GM23338 (cell line): ENCODE data around the gene CD28. TPM values are rescaled to one million over a fixed set of nuclear protein-coding genes. Genes with fewer than 3 reads are reported as not detected.
A peak's percentile ranks its signal among the peaks of the same experiment; 100 is the strongest.

Source experiments
- ATAC-seq: fragments of 200-7000 bp; cut with Tn5 transposase; 3 replicates; pipeline ENCODE4 v1.9.1; 2020
- DNase-seq: peaks from one replicate; pipeline ENCODE4 v3.0.0-alpha.2; 2015; ENCODE audit warnings: low spot score
- H2AFZ ChIP-seq: fragments of 200-600 bp; sonication (generic); 2 replicates; pipeline ENCODE4 v1.8.0; 2016; ENCODE audit warnings: antibody characterized with exemption, mild to moderate bottlenecking, moderate library complexity
- H3F3A ChIP-seq: fragments of 200-600 bp; sonication (generic); replicated peaks from 2 replicates; pipeline ENCODE4 v1.8.0; 2017; ENCODE audit warnings: antibody characterized with exemption, mixed run types, low read depth
- H3K27ac ChIP-seq: fragments of 200-600 bp; sonication (generic); 2 replicates; pipeline ENCODE4 v1.6.1; 2016; ENCODE audit warnings: low read depth
- H3K27me3 ChIP-seq: fragments of 200-600 bp; sonication (generic); 2 replicates; pipeline ENCODE4 v1.8.0; 2016; ENCODE audit warnings: mild to moderate bottlenecking, mixed run types, moderate library complexity; ENCODE audit not compliant: insufficient read depth
- H3K36me3 ChIP-seq: fragments of 200-600 bp; sonication (generic); 2 replicates; pipeline ENCODE4 v1.8.0; 2016; ENCODE audit warnings: mild to moderate bottlenecking; ENCODE audit not compliant: insufficient read depth
- H3K4me1 ChIP-seq: fragments of 200-600 bp; sonication (generic); 2 replicates; pipeline ENCODE4 v1.8.0; 2016; ENCODE audit warnings: mild to moderate bottlenecking, moderate library complexity; ENCODE audit not compliant: insufficient read depth
- H3K4me2 ChIP-seq: fragments of 200-600 bp; sonication (generic); 2 replicates; pipeline ENCODE4 v1.7.1; 2017; ENCODE audit warnings: mixed run types
- H3K4me3 ChIP-seq: fragments of 200-600 bp; sonication (generic); 2 replicates; pipeline ENCODE4 v1.6.1; 2016; ENCODE audit warnings: mixed run types
- H3K79me2 ChIP-seq: fragments of 200-600 bp; sonication (generic); replicated peaks from 2 replicates; pipeline ENCODE4 v1.8.0; 2017; ENCODE audit warnings: mild to moderate bottlenecking; ENCODE audit not compliant: insufficient read depth
- H3K9me2 ChIP-seq: fragments of 200-600 bp; sonication (generic); 2 replicates; pipeline ENCODE4 v1.8.0; 2017; ENCODE audit not compliant: insufficient read depth
- H4K20me1 ChIP-seq: fragments of 200-600 bp; sonication (generic); replicated peaks from 2 replicates; pipeline ENCODE4 v1.8.0; 2017; ENCODE audit warnings: mild to moderate bottlenecking; ENCODE audit not compliant: insufficient read depth
- H3K27ac Mint-ChIP-seq: 2 replicates; pipeline ENCODE4 v1.8.0; 2020; ENCODE audit warnings: inconsistent platforms, mild to moderate bottlenecking, moderate library complexity, mixed read lengths
- H3K27me3 Mint-ChIP-seq: 3 replicates; pipeline ENCODE4 v1.8.0; 2022; ENCODE audit warnings: low read depth, mild to moderate bottlenecking, moderate library complexity, mixed read lengths, inconsistent platforms; ENCODE audit not compliant: insufficient read depth, poor library complexity
- H3K36me3 Mint-ChIP-seq: 3 replicates; pipeline ENCODE4 v1.8.0; 2021; ENCODE audit warnings: low read depth, mild to moderate bottlenecking, inconsistent platforms, moderate library complexity, mixed read lengths
- H3K4me1 Mint-ChIP-seq: 3 replicates; pipeline ENCODE4 v1.8.0; 2020; ENCODE audit warnings: mild to moderate bottlenecking, inconsistent platforms, mixed read lengths
- H3K4me3 Mint-ChIP-seq: 3 replicates; pipeline ENCODE4 v1.8.0; 2021; ENCODE audit warnings: moderate library complexity, mild to moderate bottlenecking, inconsistent platforms, mixed read lengths
- H3K9me3 Mint-ChIP-seq: 3 replicates; pipeline ENCODE4 v1.8.0; 2020; ENCODE audit warnings: moderate library complexity, mild to moderate bottlenecking, inconsistent platforms, mixed read lengths
- CREB1 ChIP-seq: fragments of 250-450 bp; sonication (Bioruptor Pico); IDR thresholded peaks from 2 replicates; pipeline ENCODE4 v1.5.0; 2020; ENCODE audit warnings: low read depth, mild to moderate bottlenecking, moderate library complexity
- EZH2 ChIP-seq: fragments of 200-600 bp; sonication (generic); IDR thresholded peaks from one replicate; pipeline ENCODE4 v1.8.0; 2017; ENCODE audit warnings: antibody characterized with exemption, mild to moderate bottlenecking, low read depth; ENCODE audit not compliant: unreplicated experiment
- EZH2phosphoT487 ChIP-seq: fragments of 200-600 bp; sonication (generic); IDR thresholded peaks from one replicate; pipeline ENCODE4 v1.8.1; 2018; ENCODE audit warnings: antibody characterized with exemption; ENCODE audit not compliant: unreplicated experiment
- JUNB ChIP-seq: IDR thresholded peaks from one replicate; pipeline ENCODE4 v1.6.1; 2016; ENCODE audit warnings: antibody characterized with exemption; ENCODE audit not compliant: unreplicated experiment
- NANOG ChIP-seq: IDR thresholded peaks from 2 replicates; pipeline ENCODE4 v1.6.1; 2016; ENCODE audit warnings: antibody characterized with exemption, borderline replicate concordance
- POLR2AphosphoS5 ChIP-seq: IDR thresholded peaks from 2 replicates; pipeline ENCODE4 v1.6.1; 2016; ENCODE audit warnings: antibody characterized with exemption, low read depth
- STAT1 ChIP-seq: IDR thresholded peaks from one replicate; pipeline ENCODE4 v1.6.1; 2016; ENCODE audit warnings: antibody characterized with exemption; ENCODE audit not compliant: unreplicated experiment
- ZNF114 ChIP-seq: fragments of 250-450 bp; sonication (Bioruptor Pico); IDR thresholded peaks from 2 replicates; pipeline ENCODE4 v1.5.0; 2020; ENCODE audit warnings: mild to moderate bottlenecking, moderate library complexity
- ZNF331 ChIP-seq: fragments of 250-450 bp; sonication (Bioruptor Pico); IDR thresholded peaks from 2 replicates; pipeline ENCODE4 v1.5.0; 2020; ENCODE audit warnings: low read depth, mild to moderate bottlenecking, moderate library complexity
- polyA plus RNA-seq: library from polyadenylated mRNA; unstranded; fragments of >200 nt; fragmentation: Nextera tagmentation; extraction: Ambion mirVana; gene quantifications from 2 replicates; pipeline ENCODE4 v1.2.1, GENCODE V29; 2016
- total RNA-seq: library from RNA; depleted of rRNA; stranded (reverse); fragments of >200 nt; shearing (Covaris generic); gene quantifications from 2 replicates; pipeline ENCODE4 v1.2.3, GENCODE V29; 2014
- TF ChIP-seq, protein P1 (sequence below): fragments of 250-450 bp; sonication (Bioruptor Pico); IDR thresholded peaks from 2 replicates; pipeline ENCODE4 v1.5.0; 2020; ENCODE audit warnings: mild to moderate bottlenecking, moderate library complexity
- TF ChIP-seq, protein P2 (sequence below): IDR thresholded peaks from 2 replicates; pipeline ENCODE4 v1.6.1; 2016; ENCODE audit warnings: antibody characterized with exemption
- TF ChIP-seq, protein P3 (sequence below): IDR thresholded peaks from one replicate; pipeline ENCODE4 v1.6.1; 2018; ENCODE audit warnings: antibody characterized with exemption; ENCODE audit not compliant: unreplicated experiment
- TF ChIP-seq, protein P4 (sequence below), 2 experiments: fragments of 200-600 bp in 1 of 2; sonication (generic) in 1 of 2; conservative IDR thresholded peaks; 2 replicates each; pipeline versions ENCODE4 v1.5.1 to v1.6.1; 2016 to 2017; ENCODE audit warnings: antibody characterized with exemption in 2 of 2, low read depth in 2 of 2, mild to moderate bottlenecking in 2 of 2, moderate library complexity in 1 of 2

Gene CD28
- total and polyA plus RNA-seq, 2 experiments from 2014 or later, result not detected

DNA sequence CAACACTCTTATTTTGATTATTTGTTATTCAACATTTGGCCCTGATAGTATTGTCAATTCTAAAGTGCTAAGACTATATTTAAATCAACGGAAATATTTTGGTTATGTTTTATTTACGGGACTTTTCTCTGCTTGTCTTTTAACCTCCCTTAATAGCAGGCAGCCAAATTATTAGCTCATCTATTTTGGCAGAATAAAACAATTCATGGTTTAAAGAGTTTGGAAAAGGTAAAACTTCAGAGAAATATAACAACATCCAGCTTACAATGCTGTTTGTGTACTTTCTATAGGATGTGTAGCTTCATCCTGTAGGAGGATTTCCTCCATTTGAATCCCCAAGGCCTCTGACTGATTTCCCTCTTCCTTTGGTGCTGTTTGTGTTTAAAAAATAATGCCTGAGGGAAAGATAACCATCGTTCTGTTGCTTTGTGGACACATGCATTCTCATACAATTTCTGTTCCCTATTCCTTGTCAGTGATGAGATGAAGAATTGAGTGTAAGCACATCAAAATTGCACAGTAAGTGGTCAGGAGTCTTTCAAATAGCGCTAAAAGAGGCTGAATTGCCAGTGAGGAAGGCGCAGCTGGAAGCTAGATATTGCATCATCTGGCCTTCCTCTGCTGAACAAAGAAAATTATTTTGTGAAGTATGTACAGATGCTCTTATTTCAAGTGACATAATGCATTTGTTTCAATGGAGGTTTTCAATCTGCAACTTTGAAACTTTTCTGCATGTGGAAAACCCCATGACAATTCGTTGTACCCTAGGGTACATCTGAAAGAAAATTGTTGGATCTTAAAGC lies 80.3 kb downstream of the CD28 start:
- Mint-ChIP-seq H3K27me3 (peaks cover 3% of the 10 kb centered on the region), H3K27ac (peak overlapping the region; percentile 68; the same call in 1 of the 2 replicates), H3K4me3 (no peak overlapping the region), H3K36me3 (no peaks in the 10 kb centered on the region; the same call in 2 of the 3 replicates), H3K9me3 (no peaks in the 10 kb centered on the region), H3K4me1 (peaks cover 13% of the 10 kb centered on the region)
- H3F3A ChIP-seq, result no peaks in the 10 kb centered on the region
- H3K4me1 ChIP-seq, result 0 out of 2 replicates have a peak, but pooled peaks cover 6% of the 10 kb centered on the region
- peak overlapping the region; percentile 52 for H2AFZ ChIP-seq
- H3K36me3 ChIP-seq, result no peaks in the 10 kb centered on the region
- H3K79me2 ChIP-seq, result no peaks in the 10 kb centered on the region
- H4K20me1 ChIP-seq, result no peaks in the 10 kb centered on the region
- H3K9me2 ChIP-seq, result no peaks in the 10 kb centered on the region
- no peak for DNase-seq
- no peak for ATAC-seq
- TF ChIP-seq JUNB (no peak), EZH2 (no peak), EZH2phosphoT487 (no peak), STAT1 (no peak), NANOG (no peak), ZNF331 (CRISPR knock-in tag) (no peak), POLR2AphosphoS5 (no peak), CREB1 (CRISPR knock-in tag) (no peak), ZNF114 (CRISPR knock-in tag) (no peak)
- TF ChIP-seq, protein P1, sequence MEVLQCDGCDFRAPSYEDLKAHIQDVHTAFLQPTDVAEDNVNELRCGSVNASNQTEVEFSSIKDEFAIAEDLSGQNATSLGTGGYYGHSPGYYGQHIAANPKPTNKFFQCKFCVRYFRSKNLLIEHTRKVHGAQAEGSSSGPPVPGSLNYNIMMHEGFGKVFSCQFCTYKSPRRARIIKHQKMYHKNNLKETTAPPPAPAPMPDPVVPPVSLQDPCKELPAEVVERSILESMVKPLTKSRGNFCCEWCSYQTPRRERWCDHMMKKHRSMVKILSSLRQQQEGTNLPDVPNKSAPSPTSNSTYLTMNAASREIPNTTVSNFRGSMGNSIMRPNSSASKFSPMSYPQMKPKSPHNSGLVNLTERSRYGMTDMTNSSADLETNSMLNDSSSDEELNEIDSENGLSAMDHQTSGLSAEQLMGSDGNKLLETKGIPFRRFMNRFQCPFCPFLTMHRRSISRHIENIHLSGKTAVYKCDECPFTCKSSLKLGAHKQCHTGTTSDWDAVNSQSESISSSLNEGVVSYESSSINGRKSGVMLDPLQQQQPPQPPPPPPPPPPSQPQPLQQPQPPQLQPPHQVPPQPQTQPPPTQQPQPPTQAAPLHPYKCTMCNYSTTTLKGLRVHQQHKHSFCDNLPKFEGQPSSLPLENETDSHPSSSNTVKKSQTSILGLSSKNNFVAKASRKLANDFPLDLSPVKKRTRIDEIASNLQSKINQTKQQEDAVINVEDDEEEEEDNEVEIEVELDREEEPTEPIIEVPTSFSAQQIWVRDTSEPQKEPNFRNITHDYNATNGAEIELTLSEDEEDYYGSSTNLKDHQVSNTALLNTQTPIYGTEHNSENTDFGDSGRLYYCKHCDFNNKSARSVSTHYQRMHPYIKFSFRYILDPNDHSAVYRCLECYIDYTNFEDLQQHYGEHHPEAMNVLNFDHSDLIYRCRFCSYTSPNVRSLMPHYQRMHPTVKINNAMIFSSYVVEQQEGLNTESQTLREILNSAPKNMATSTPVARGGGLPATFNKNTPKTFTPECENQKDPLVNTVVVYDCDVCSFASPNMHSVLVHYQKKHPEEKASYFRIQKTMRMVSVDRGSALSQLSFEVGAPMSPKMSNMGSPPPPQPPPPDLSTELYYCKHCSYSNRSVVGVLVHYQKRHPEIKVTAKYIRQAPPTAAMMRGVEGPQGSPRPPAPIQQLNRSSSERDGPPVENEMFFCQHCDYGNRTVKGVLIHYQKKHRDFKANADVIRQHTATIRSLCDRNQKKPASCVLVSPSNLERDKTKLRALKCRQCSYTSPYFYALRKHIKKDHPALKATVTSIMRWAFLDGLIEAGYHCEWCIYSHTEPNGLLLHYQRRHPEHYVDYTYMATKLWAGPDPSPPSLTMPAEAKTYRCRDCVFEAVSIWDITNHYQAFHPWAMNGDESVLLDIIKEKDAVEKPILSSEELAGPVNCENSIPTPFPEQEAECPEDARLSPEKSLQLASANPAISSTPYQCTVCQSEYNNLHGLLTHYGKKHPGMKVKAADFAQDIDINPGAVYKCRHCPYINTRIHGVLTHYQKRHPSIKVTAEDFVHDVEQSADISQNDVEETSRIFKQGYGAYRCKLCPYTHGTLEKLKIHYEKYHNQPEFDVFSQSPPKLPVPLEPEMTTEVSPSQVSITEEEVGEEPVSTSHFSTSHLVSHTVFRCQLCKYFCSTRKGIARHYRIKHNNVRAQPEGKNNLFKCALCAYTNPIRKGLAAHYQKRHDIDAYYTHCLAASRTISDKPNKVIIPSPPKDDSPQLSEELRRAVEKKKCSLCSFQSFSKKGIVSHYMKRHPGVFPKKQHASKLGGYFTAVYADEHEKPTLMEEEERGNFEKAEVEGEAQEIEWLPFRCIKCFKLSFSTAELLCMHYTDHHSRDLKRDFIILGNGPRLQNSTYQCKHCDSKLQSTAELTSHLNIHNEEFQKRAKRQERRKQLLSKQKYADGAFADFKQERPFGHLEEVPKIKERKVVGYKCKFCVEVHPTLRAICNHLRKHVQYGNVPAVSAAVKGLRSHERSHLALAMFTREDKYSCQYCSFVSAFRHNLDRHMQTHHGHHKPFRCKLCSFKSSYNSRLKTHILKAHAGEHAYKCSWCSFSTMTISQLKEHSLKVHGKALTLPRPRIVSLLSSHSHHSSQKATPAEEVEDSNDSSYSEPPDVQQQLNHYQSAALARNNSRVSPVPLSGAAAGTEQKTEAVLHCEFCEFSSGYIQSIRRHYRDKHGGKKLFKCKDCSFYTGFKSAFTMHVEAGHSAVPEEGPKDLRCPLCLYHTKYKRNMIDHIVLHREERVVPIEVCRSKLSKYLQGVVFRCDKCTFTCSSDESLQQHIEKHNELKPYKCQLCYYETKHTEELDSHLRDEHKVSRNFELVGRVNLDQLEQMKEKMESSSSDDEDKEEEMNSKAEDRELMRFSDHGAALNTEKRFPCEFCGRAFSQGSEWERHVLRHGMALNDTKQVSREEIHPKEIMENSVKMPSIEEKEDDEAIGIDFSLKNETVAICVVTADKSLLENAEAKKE, result no peak
- TF ChIP-seq, protein P2, sequence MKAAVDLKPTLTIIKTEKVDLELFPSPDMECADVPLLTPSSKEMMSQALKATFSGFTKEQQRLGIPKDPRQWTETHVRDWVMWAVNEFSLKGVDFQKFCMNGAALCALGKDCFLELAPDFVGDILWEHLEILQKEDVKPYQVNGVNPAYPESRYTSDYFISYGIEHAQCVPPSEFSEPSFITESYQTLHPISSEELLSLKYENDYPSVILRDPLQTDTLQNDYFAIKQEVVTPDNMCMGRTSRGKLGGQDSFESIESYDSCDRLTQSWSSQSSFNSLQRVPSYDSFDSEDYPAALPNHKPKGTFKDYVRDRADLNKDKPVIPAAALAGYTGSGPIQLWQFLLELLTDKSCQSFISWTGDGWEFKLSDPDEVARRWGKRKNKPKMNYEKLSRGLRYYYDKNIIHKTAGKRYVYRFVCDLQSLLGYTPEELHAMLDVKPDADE, result no peak
- TF ChIP-seq, protein P3, sequence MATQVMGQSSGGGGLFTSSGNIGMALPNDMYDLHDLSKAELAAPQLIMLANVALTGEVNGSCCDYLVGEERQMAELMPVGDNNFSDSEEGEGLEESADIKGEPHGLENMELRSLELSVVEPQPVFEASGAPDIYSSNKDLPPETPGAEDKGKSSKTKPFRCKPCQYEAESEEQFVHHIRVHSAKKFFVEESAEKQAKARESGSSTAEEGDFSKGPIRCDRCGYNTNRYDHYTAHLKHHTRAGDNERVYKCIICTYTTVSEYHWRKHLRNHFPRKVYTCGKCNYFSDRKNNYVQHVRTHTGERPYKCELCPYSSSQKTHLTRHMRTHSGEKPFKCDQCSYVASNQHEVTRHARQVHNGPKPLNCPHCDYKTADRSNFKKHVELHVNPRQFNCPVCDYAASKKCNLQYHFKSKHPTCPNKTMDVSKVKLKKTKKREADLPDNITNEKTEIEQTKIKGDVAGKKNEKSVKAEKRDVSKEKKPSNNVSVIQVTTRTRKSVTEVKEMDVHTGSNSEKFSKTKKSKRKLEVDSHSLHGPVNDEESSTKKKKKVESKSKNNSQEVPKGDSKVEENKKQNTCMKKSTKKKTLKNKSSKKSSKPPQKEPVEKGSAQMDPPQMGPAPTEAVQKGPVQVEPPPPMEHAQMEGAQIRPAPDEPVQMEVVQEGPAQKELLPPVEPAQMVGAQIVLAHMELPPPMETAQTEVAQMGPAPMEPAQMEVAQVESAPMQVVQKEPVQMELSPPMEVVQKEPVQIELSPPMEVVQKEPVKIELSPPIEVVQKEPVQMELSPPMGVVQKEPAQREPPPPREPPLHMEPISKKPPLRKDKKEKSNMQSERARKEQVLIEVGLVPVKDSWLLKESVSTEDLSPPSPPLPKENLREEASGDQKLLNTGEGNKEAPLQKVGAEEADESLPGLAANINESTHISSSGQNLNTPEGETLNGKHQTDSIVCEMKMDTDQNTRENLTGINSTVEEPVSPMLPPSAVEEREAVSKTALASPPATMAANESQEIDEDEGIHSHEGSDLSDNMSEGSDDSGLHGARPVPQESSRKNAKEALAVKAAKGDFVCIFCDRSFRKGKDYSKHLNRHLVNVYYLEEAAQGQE, result no peak
- TF ChIP-seq, protein P4, sequence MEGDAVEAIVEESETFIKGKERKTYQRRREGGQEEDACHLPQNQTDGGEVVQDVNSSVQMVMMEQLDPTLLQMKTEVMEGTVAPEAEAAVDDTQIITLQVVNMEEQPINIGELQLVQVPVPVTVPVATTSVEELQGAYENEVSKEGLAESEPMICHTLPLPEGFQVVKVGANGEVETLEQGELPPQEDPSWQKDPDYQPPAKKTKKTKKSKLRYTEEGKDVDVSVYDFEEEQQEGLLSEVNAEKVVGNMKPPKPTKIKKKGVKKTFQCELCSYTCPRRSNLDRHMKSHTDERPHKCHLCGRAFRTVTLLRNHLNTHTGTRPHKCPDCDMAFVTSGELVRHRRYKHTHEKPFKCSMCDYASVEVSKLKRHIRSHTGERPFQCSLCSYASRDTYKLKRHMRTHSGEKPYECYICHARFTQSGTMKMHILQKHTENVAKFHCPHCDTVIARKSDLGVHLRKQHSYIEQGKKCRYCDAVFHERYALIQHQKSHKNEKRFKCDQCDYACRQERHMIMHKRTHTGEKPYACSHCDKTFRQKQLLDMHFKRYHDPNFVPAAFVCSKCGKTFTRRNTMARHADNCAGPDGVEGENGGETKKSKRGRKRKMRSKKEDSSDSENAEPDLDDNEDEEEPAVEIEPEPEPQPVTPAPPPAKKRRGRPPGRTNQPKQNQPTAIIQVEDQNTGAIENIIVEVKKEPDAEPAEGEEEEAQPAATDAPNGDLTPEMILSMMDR (conservative IDR thresholded peaks at IDR 0.05; ENCODE audit: low read depth in 2 of 2), result no peak
- H3K27me3 ChIP-seq, result no peaks in the 10 kb centered on the region
- no peak overlapping the region for H3K27ac ChIP-seq
- H3K4me3 ChIP-seq, result no peak overlapping the region
- H3K4me2 ChIP-seq, result no peak overlapping the region
